Measurements from ENCODE around the gene SDHB. TPM values are rescaled to one million over a fixed set of nuclear protein-coding genes. Genes with fewer than 3 reads are reported as not detected.

Gene SDHB
- total and polyA plus RNA-seq, 9 of the 15 experiments (the other 6 are each of a cell fraction or from before 2014, with no cell fraction given), result 207 to 554 (median 365) TPM

DNA sequence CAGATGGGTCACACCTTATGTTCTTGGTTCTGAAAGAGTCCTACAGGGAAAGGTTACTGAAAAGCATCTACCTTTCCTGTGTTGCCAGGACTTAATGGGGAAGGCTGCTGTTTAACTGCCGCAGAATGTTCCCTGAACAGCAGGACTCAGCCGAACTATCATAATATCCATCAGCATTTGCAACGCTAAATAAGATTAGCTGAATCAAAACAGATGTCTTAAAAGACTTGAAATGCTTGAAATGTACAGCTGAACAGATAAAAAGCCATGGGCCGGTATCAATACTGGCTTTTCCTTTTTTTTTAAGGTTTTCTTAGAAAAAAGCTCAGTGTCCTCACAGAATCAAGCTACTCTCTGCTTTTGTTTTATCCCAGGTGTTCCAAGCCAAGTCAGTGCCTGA is 22.4 kb downstream of the SDHB start:
- POLR2A ChIA-PET, result no interaction called here
- no peak for FAIRE-seq
- TF ChIP-seq MAZ (CRISPR knock-in tag; conservative IDR thresholded peaks at IDR 0.05 in 1 of 2, IDR thresholded peaks at IDR 0.05 in 1 of 2) (no peak), ZNF445 (CRISPR knock-in tag; IDR thresholded peaks at IDR 0.05; ENCODE audit: low read depth) (no peak), ESRRA (IDR thresholded peaks at IDR 0.05; ENCODE audit: borderline replicate concordance, low read depth) (no peak), SREBF2 (CRISPR knock-in tag; IDR thresholded peaks at IDR 0.05) (no peak), ZBTB5 (IDR thresholded peaks at IDR 0.05) (no peak), CAMTA2 (CRISPR knock-in tag; conservative IDR thresholded peaks at IDR 0.05) (no peak), ASH1L (IDR thresholded peaks at IDR 0.05; ENCODE audit: borderline replicate concordance, low read depth, partially characterized antibody) (no peak), POLR2B (IDR thresholded peaks at IDR 0.05; ENCODE audit: low read depth, partially characterized antibody) (no peak), ZBTB1 (CRISPR knock-in tag; IDR thresholded peaks at IDR 0.05; ENCODE audit: borderline replicate concordance, low read depth) (no peak), CHAMP1 (IDR thresholded peaks at IDR 0.05) (no peak)
- TF ChIP-seq, protein P1, sequence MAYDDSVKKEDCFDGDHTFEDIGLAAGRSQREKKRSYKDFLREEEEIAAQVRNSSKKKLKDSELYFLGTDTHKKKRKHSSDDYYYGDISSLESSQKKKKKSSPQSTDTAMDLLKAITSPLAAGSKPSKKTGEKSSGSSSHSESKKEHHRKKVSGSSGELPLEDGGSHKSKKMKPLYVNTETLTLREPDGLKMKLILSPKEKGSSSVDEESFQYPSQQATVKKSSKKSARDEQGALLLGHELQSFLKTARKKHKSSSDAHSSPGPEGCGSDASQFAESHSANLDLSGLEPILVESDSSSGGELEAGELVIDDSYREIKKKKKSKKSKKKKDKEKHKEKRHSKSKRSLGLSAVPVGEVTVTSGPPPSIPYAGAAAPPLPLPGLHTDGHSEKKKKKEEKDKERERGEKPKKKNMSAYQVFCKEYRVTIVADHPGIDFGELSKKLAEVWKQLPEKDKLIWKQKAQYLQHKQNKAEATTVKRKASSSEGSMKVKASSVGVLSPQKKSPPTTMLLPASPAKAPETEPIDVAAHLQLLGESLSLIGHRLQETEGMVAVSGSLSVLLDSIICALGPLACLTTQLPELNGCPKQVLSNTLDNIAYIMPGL (CRISPR knock-in tag; IDR thresholded peaks at IDR 0.05), result no peak
- TF ChIP-seq, protein P2, sequence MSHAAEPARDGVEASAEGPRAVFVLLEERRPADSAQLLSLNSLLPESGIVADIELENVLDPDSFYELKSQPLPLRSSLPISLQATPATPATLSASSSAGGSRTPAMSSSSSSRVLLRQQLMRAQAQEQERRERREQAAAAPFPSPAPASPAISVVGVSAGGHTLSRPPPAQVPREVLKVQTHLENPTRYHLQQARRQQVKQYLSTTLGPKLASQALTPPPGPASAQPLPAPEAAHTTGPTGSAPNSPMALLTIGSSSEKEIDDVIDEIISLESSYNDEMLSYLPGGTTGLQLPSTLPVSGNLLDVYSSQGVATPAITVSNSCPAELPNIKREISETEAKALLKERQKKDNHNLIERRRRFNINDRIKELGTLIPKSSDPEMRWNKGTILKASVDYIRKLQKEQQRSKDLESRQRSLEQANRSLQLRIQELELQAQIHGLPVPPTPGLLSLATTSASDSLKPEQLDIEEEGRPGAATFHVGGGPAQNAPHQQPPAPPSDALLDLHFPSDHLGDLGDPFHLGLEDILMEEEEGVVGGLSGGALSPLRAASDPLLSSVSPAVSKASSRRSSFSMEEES (CRISPR knock-in tag; IDR thresholded peaks at IDR 0.05), result no peak
- Histone ChIP-seq H3K4me3 (no peak overlapping the region), H3K4me1 (replicated peaks in 1 of 2; ENCODE audit: control insufficient read depth in 2 of 2, insufficient read depth in 2 of 2, low read length in 2 of 2) (no peaks in the 10 kb centered on the region), H3K27me3 (ENCODE audit: control insufficient read depth in 2 of 2, insufficient read depth in 2 of 2, low read length in 2 of 2) (no peaks in the 10 kb centered on the region), H4K20me1 (replicated peaks; ENCODE audit: control insufficient read depth, insufficient read depth, low read length) (no peaks in the 10 kb centered on the region), H3K79me2 (ENCODE audit: control insufficient read depth, insufficient read depth, low read length) (peaks cover 11% of the 10 kb centered on the region; the same call in 1 of the 3 replicates), H3K36me3 (ENCODE audit: control insufficient read depth, insufficient read depth, low read length) (peaks cover 86% of the 10 kb centered on the region), H3K27ac (ENCODE audit: extremely low read depth, low read depth, low read length) (no peak overlapping the region), H3K9ac (ENCODE audit: insufficient read depth in 1 of 2, low read depth in 2 of 2, low read length in 2 of 2) (no peak overlapping the region), H2AFZ (ENCODE audit: low read depth, low read length) (no peak overlapping the region), H3K9me3 (replicated peaks; ENCODE audit: control insufficient read depth, insufficient read depth, low read depth, low read length) (no peaks in the 10 kb centered on the region), H3K9me1 (ENCODE audit: control insufficient read depth, insufficient read depth, low read length) (no peaks in the 10 kb centered on the region), H3K4me2 (ENCODE audit: insufficient read depth, low read length) (no peak overlapping the region)
- no TSS peak for BruUV-seq (replicated peaks)
- in situ Hi-C loops (cut with MboI), result loop anchor here (25.0 kb wide), 1 partner anchor 444 kb away; no protein-coding TSS in a partner anchor
- intact Hi-C loops (cut with micrococcal nuclease), result loop anchor here (5.0 kb wide), 1 partner anchor 409 kb away; no protein-coding TSS in a partner anchor
- no peak for DNase-seq (ENCODE audit: extremely low read depth in 1 of 4, low spot score in 3 of 4)
- ATAC-seq, result no peak
- 90% methylated on average over 4 of the region's 4 CpGs for WGBS (ENCODE audit: insufficient coverage, low coverage, missing lambda C conversion rate)
- CTCF ChIA-PET (ENCODE audit: low intra/inter-chr PET ratio), result no interaction called here
